Activated T-cell treated with anti-CD3 and anti-CD28 coated beads for 48 hours (primary cell): Measurements from ENCODE around the gene TMEM37.

ENCODE experiments used
- DNase-seq: peaks from one replicate; pipeline ENCODE4 v3.0.0-alpha.2; 2020; ENCODE audit warnings: low read depth

TMEM37 gene

DNA sequence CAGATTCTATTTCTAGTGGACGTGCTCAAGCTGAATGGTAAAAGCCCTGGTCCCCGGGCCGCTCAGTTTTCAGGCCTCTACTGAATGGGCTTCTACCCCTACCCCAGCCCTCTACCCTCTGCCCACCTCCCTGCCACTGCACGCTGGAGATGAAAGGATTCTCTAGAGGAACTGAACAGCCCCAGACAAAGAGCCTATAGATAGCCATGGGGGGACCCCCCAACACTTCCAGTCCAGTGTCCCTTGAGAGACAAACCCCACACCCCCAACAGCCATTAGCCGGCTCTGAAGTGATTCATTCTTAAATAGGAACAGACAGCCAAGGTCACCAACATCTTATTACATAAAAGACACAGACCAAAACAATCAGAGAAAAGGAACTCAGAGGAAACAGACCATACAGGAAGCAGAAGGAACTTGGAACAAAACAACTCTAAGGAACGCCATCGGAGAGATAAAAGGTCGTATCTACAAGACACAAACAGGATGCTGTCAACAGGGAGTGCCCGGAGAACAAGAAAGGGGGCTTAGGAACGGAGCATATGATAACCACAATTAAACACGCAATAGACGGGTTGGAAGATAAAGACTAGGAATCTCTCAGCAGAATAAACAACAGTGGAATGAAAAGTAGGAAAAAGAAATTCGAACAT, 23.5 kb downstream of the TMEM37 start:
- no peak for DNase-seq

DNA sequence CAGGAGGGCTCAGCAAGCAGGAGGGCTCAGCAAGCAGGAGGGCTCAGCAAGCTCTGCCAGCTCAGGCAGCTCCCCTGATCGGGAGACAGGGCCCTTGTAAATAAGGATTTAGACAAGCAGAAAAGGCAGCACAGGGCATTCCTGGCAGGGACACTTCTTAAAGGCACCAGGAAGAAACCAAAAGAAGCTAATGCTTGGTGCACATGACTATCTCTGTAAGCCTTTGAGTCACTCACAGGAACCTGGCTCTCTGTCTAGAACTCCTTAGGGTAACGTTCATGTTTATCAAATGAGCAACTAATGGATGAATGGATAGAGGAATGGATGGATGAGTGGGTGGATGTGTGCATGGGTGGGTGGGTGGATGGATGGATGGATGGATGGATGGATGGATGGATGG, 28.4 kb downstream of the TMEM37 start:
- DNase-seq, result no peak

DNA sequence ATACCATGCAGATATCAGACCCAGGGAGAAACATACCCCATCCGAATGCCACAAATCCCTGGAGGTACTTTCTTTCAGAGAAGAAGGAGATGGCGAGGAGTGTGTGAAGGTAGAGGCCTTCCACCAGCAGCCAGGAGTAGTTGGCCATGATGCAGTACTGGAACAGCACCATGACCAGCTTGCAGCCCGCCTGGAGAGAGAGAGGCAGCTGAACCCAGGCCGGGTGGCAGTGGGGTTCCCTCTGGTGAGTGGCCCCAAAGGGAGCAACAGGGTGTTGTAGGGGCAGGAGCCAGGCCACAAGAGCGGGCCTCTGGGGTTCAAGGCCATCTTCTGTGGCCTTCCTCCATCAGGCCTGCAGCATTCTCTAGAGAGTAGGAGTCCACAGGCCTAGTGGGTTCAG, 30.2 kb downstream of the TMEM37 start:
- DNase-seq, result no peak

DNA sequence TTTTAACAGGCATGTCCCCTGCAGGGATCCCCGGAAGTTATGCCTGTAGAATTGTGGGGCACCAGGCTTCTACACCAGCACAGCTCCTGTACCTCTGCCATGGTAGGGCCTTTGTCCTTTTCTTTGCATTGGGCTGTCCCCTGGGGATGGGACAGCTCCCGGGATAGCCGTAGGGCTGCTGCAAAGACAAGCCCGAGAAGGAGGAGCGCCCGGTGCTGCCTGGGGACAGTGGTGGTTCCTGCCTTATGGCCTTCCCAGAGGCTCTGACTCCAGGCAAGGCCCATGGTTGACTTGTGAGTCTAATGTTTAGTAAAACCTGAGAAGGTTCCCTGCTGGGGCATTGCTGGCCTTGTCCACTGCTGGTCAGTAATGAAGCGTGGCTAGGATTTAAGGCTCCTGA, 30.9 kb downstream of the TMEM37 start:
- no peak for DNase-seq

DNA sequence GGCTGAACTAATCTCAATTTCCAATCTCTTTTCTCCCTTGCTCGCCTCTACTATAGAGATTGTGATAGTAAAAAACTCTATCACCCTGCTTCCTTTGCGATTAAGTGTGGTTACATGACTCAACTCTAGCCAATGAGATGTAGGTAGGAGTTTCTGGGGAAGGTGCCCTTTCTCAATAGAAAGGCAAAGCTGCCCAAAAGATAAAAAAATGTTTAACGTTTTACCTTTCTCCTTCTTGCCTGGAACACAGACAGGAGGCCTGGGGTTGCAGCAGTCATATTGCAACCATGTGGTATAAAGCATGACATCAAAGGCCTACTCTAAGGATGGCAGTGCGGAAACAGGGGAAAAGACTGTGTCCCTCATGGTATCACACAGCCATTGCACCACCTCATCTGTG, 31.5 kb downstream of the TMEM37 start:
- DNase-seq, result no peak

DNA sequence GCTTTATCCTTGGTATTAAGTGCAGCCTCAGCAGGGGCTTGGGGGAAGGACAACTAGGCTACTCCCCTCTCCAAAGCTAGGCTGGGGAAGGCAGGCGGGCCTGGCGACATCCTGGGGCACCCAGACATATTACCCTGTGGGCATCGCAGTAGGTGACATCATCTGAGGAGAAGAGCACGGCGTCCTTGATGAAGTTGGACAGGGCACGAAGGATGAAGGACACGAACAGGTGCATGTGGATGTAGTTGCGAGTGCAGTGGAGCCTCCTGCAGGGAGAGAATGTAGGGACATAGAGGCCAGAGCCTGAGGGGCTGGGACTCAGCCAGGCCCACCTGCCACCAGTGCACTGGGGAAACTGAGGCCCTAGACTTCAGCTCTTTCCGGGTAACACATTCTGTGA, 32.3 kb downstream of the TMEM37 start:
- no peak for DNase-seq

DNA sequence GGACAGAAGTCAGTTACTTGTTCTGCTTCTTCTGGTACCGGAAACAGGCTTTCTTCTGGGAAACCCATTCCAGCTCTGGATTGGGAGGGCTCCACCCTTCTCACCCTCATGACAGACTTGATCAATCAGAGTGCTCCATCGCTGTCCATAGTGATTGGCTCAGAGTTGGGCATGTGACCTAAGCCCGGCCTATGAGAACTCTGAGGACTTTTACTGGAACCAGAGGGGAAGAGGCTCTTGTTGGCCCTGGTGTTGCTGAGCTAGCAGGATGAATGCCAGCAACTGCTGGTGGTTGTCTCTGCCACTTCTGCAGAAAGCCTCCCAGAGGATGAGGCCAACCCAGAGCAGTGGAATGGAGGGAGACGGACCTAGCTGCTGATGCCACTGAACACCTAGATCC, 33.3 kb downstream of the TMEM37 start:
- no peak for DNase-seq

DNA sequence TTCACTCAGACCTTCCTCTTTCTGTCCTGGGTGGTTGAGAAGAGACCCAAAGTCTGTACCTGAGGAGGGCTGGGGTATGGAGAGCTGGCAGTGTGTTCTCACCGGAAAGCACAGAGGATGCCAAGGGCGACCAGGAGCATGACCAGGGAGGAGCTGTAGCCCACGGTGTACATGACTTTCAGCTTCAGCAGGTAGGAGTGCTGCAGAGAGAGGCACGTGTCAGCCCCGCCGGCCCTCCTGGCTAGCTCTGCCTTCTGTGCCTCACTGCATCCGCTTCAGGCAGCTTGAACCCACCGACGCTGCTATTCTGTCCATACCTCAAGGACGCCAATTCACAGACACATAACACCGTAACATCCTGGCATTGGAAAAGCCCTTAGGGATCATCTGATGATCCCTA, 34.0 kb downstream of the TMEM37 start:
- no peak for DNase-seq

DNA sequence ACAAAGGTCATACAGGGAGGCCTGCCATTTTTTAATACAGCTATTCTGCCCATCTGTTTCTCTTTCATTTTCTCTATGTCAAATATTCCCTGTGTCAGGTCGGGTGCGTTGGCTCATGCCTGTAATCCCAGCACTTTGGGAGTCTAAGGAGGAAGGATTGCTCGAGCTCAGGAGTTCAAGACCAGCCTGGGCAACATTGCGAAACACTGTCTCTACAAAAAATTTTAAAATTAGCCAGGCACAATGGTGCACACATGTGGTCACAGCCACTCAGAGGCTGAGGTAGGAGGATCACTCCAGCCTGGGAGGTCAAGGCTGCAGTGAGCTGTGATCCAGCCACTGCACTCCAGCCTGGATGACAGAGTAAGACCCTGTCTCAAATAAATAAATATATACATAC, 34.7 kb downstream of the TMEM37 start:
- DNase-seq, result no peak

DNA sequence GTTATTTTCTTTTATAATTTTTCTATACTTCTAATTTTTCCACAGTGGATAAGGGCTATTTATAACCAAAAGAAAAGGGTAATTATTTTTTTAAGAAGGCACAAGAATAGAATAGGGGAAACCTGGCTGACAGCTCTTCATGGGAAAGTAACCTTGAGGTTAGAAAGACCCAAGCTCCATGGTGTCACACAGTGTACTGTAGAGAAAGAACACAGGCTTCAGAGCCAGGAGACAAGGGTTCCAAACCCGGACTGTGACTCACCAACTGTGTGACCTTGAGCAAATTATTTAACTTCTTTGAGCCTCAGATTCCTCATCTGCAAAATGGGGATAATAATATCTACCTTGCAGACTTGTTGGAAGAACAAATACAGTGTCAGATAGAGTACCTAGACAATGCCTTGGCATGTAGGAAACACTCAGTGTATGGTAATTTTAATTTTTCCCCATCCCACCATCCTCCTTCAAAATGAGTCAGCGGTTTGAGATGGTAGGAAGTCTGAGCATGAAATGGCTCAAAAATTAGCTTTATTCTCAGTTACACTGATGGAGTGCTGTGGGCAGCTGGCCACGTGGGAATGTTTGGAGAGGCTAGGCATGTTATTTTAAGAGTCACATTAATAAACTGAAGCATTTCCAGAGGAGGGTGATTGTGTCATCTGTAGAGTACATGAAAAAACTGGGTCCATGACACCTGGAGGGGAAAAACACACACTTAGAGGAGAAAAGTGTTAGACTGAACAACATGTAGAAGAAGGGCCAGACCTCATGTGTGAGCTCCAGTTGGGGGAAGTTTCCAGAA, 36.7 kb downstream of the TMEM37 start:
- no peak for DNase-seq

DNA sequence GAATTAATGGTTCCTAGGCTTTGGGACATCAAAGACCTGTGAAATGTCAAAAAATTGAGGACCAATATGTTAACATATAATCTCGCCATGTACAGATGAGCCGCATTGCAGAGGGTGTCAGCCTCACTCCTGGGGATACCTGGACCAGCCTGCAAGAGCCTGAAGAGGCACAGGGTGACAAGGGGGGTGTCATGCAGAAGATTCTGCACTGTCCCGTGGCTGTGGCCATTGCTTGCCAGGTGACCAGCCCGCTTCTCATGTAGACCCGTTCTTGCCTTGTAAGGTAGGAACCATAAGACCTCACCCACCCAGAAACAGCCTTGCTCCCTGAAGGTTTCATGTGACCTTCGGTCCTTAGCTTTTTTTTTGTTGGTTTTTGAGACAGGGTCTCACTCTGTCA, 37.5 kb downstream of the TMEM37 start:
- no peak for DNase-seq

DNA sequence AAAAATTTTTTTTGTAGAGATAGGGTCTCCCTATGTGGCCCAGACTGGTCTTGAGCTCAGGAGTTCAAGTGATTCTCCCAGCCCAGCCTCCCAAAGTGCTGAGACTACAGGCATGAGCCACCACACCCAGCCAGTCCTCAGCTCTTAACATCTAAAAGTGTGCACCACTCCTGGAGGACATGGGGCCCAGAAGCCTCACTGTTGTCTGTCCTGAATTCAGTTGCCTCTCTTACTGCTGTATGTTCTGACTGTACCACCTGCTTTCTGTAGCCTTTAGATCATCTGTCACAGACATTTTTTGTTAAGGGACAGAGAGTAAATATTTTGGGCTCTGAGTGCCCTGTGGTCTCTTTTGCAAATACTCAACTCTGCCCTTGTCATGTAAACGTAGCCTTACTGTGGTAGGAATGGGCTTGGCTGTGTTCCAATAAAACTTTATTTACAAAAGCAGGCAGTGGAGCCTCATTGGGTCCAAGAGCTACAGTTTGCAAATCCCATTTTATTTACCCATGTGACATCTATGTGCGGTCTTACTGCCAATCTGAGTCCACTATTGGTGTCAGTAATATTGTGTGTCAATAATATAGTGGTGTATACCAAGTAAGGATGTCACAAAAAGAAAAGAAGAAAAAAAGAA, 38.1 kb downstream of the TMEM37 start:
- DNase-seq, result no peak

DNA sequence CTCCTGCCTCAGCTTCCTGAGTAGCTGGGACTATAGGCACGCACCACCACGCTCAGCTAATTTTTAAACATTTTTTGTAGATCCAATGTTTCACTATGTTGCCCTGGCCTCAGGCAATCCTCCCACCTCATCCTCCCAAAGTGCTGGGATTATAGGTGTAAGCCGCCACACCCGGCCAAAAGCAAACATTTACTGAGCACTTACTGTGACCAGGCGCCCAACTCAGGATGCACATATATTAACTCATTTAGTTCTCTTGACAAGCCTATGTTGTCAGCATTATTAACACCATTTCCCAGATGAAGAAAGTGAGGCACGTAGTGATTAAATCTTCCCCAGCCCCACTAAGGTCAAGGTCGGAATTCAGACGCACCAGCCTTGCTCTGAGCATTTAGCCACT, 41.1 kb downstream of the TMEM37 start:
- no peak for DNase-seq

DNA sequence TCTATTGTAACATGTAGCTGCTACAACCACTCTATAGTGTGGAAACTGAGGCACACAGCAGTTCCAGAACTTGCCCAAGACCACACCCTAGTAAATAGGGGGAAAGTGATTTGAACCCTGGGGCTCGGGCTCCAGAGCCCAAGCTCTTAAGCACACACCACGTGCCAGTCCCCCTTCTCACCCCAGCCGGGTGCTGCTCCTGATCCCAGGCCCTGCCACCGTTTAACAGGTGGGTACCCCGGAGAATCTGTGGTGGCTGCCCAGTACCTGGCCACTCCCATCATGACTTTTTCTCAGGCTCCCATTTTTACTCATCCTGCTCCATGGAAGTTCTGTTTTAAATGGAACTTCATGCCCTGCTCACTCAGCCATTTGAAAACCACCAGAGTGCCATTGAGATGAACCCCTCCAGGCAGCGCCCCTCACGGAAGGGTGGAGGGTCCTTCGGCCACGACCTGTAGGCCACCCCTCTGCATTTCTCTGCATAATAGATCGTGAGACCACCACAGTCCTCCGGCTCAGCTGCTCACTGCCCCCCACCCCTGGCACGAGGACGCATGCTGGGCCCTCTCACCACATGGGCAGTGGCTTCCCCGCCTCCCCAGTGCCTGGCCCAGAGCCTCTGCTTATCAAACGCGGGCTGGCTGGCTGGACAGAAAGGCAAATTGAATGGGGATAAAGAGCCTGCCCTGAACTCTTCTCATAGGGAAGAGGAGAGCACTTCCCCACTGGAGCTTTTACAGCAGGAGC, 42.1 kb downstream of the TMEM37 start:
- no peak for DNase-seq

DNA sequence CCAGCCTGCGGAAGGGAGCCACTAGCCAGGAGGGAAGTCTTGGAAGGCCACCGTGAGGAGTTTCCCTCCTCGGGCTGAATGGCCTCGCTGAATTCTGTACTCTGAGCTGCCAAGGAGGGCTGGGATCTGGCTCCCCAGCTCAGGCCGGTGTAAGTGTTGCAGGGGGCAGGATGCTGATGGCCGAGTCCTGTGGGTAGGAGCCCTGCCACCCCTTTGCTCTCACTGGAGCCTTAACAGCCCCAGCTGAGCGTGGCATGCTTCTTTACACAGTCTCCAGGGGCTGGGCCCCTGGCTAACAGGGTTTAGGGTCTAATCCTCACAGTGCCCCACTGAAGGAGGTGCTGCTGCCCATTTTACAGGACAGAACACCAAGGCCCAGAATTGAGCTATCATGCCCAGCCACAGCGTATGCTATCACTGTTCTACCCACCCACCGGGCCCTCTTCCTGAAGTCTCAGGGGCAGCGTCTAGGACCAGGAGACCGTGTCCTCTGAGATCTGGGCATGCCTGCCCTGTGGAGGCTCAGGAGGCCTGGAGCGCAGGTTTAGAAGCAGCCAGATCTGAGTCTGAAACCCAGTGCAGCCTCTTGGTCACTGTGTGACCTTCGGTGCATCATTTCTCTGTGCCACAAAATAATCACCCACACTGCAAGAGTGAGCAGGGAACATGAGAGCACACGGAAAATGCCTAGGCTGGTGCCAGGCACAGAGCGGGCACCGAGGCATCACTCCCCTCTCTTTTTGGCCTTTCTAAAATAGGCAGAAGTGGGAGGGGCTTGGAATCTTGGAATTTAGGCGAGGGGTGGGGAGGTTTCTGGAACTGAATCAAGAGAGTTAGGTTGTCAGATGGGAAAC, 42.9 kb downstream of the TMEM37 start:
- no peak for DNase-seq

DNA sequence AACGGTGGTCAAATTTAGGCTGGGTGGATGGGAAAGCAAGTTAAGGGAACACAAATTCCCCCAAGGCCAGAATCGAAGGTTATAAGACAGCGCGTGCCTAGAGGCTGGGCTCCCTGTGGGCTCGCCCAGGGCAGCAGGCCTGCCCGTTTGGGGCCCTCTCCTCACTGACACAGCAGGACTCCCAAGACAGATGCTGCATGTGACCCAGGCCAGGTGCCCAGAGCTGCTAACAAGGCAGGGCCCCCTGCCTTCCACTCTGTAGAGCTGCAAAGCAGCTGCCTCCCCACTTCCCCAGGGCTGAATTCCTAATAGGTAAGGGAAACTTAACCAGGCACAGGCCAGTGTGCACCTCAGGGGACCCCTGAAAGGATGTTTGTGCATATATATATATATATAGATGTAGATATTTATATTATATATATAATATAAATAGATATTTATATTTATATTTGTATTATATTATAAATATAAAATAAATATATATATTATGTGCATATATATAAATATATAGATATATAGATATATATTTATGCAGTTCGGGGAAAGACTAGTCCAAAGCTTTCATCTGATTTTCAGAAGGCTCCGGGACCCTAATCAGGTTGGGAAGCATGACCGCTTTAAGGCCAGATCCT, 43.7 kb downstream of the TMEM37 start:
- no peak for DNase-seq

DNA sequence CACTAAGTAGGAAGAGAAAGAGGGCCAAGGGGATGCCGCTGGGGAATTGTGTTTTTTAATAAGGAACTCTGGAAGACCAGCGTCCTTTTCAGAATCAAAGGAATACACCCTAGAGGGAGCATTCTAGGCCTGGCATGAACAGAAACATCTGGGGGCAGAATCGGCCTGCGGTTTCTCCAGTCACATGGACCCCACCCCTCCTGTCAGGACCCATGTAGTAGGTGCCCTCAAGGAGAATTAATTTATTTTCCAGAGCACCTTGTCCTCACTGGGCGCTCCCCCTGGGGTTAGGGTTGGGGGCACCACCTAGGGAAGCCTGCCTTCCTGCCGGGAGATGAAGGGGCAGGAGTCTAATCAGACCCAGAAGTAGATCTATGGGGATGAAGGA, 44.2 kb downstream of the TMEM37 start:
- DNase-seq, result no peak

DNA sequence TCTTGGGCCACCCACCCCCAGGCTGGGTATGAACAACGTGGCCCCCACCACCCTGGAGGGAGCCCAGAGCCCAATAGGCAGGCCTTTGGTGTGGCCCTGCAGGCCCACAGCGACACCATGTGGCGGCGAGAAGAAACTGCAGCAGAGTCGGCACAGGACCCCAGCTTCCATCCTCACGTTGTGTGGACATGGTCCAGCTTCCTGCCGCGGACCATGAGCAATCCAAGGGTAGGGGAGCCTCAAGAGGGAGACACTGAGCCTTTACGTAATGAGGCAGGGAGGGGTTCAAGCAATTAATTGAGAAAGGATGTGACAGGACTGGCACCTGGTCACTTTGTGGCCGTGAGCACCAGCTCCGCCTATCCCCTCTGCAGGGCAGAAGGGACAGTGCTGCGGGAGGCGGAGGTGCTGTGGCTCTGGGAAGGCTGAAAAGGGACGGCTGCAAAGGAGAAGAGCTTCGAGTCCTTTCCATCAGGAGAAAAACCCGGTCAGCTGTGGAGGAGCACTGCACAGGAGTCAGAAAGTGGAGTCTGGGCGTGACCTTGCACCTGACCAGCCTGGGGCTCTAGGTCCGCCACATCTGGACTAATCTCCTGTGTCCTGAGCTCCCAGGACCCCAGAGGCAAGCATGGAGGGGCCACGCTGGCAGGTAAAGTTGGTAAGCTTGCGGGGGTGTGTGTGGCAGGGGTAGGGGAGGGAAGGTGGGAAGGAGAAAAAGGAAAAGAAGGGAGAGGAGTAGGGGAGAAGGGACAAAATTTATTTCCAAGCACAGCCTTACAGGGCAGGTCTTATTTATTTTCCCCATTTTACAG, 44.9 kb downstream of the TMEM37 start:
- peak; percentile 31 for DNase-seq

DNA sequence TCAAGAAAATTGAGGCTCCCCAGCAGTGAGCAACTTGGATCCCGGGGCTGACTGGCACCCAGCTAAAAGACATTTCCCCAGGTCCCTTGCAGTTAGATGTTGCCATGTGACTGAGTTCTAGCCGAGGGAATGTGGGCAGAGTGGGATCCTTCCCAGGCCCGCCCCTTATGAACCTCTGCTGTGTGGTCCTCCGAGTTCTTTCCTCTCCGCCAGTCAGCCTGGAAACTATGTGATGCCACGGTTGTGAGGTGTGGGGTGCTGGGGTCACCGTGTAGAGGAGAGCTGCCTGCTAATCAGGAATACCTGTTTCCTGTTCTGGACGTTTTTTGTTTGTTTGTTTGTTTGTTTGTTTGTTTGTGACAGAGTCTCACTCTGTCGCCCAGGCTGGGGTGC, 45.5 kb downstream of the TMEM37 start:
- no peak for DNase-seq

DNA sequence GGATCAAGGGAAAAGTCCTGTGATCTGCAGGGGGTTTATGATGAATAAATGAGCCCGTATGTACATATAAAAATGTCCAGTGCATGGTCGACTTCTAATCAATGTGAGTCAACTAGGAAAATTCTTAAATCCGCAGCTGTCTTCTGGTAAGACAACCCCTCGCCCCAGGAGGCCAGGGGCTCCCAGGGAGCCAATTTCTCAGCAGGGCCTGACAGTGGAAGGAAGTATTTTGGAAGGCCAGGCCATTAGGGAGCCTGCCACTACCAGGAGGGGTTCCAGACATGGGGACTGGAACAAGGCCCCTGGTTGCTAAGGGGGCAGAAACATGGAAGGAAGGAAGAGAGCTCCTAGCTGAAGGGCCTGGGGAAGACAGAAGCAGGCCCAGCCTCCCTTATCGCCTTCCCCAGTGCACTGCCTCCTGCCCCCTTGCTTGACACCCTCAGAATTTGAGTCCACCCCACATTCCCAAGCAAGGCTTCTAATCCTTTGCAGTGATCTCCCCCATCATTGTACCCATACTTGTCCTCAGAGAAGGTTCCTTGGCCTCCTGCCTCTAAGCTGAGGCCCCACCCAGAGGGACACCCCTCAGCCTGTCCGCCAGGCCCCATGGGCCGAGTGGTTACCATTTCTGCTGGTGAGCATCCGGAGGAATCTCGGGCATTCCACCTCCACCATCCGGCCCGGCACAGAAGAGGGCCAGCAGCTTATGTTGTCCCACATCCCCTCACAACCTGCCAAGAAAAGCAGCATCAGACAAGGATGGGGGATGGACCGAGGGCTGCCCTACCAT, 46.7 kb downstream of the TMEM37 start:
- no peak for DNase-seq
